ENCODE measurements around the gene UBTD1.
"Not testable (repeated sequence)": the region's sequence is repeated elsewhere in the genome, so short reads cannot be mapped to it uniquely, and the experiment has no call there.

Gene UBTD1

DNA sequence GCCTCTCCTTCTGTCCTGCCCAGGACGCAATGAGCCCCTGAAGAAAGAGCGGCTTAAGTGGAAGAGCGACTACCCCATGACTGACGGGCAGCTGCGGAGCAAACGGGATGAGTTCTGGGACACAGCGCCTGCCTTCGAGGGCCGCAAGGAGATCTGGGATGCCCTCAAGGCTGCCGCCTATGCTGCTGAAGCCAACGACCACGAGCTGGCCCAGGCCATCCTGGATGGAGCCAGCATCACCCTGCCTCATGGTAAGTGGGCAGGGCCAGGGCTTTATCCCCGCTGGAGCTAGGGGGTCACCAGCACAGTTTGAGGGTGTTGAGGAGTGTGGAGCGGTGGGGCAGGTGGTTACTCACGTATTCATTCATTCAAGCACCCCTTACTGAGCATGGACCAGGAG is 69.2 kb downstream of the UBTD1 start:
- no peak for FAIRE-seq

DNA sequence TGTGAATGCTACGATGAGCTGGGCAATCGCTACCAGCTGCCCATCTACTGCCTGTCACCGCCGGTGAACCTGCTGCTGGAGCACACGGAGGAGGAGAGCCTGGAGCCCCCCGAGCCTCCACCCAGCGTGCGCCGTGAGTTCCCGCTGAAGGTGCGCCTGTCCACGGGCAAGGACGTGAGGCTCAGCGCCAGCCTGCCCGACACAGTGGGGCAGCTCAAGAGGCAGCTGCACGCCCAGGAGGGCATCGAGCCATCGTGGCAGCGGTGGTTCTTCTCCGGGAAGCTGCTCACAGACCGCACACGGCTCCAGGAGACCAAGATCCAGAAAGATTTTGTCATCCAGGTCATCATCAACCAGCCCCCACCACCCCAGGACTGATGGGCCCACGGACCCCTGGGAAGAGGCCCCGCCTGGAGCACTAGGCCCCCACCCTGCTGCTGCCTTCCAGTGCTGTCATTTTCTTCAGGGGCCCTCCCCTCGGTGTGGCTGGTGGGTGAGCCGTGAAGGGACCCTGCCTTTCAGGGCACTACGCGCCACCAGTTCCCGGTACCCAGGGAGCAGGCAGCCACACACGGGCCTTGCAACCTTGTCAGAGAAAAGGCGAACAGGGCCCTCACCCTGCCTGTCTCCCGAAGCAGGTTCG is 71.5 kb downstream of the UBTD1 start:
- no peak for FAIRE-seq

GRCh38 chr10:97570789-97571471 is 72.2 kb downstream of the UBTD1 start:
- FAIRE-seq, result no peak

- FAIRE-seq, result no peak
Observed at GRCh38 chr10:97571622-97572021, 72.9 kb downstream of the UBTD1 start.

DNA sequence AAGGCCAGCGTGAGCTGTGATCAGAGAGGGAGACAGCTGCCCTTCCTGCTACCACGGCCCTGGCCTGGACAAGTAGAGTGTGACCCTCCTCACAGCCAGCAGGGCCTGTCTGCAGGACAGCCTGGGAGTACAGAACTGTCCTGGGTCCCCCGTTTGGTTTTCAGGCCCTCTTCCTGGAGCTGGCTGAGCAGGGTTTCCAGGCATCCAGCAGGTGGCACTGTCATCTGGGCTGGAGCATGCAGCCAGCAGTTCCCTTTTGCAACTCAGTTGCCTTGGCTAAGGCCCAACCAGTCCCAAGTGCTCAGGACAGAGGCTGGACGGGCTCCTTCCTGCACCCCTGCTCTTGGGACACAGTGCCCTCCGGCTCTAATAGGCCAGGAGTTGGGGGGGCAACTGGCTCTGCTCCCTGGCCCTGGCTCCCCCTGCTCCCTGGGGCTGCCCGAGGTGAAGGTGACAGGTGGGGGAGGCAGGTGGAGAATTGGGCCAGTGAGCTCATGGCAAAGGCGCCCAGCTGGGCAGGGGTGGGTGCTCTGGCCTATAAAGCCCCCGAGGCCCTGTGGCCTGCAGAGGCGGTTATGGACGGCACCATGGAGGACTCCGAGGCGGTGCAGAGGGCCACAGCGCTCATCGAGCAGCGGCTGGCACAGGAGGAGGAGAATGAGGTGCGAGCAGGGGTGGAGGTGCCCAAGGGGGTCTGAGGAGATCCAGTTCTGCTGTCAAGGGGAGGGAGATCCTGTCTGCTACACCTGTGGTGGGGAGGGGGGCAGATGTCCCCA is 73.7 kb downstream of the UBTD1 start, which contains the start of gene ANKRD2:
TSS of gene ANKRD2 (plus strand) at position 566 of the 776 bp plus-strand sequence. CDS start at position 576, 10 bp downstream.
- FAIRE-seq, result no peak

- no peak for FAIRE-seq
Observed at GRCh38 chr10:97573021-97573420, 74.3 kb downstream of the UBTD1 start.

- FAIRE-seq, result no peak
Observed at GRCh38 chr10:97573672-97574071, 74.9 kb downstream of the UBTD1 start.

DNA sequence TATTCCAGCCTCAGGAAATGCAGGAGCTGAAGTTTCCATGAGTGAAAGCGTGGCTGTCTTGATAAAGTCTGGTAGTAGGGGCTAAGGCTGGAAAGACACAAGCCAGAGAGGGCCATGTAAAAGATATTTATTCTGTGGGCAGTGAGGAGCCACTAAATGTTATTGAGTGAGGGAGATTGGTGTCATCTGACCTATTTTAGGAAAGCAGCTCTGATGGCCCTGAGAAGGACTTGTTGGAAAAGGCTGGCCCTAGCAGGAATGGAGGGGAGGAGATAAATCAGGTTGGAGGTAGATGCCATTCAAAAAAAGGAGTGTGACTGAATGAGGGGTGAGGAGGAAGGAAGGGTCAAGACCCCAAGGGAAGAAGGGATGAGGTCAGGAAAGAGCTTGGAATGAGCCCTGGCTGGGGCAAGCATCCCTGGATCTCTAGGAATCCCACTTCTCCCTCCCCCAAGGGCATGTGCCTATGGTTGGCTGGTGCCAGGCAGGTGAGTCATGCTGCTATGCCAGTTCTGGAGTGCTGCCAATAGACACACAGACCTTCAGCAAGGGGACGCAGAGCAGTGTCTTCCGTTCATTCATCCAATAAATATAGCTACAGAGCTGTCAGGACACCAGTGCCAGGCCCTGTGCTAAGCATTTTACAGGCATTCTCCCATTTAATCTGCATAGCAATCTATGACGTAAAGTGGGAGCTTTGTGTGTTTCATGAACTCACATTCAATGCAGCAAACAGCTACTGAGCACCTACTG is 75.8 kb downstream of the UBTD1 start:
- no peak for FAIRE-seq

- FAIRE-seq, result no peak
Observed at GRCh38 chr10:97575127-97575668, 76.5 kb downstream of the UBTD1 start.

DNA sequence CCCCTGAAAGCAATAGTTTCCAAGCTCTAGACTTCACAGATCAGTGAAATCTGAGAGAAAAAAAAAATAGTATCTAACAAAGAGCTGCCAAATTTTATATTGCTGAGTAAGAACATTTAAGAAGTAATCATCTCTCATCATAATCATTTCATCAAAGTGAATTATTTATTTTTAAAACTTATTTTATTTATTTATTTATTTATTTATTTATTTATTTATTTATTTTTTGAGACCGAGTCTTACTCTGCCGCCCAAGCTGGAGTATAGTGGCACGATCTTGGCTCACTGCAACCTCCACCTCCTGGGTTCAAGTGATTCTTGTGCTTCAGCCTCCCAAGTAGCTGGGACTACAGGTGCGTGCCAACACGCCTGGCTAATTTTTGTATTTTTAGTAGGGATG is 77.8 kb downstream of the UBTD1 start:
- not testable (repeated sequence) for FAIRE-seq

DNA sequence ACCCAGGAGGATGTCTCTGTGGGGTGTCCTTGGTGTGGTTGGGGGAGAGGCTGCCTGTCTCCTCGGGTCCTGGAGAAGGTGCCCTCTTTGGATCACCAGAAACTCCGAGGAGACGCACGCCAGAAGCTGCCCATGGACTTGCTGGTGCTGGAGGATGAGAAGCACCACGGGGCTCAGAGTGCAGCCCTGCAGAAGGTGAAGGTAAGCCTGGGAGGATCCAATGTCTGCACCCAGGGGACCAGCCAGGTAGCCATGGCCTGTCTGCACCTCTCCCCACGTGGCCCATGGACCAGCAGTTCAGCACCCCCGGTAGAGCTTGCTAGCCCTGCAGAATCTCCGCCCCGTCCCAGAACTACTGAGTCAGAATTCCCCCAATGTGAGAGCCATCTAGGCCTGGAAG is 79.0 kb downstream of the UBTD1 start:
- FAIRE-seq, result no peak

- no peak for FAIRE-seq
Observed at GRCh38 chr10:97578171-97578844, 79.6 kb downstream of the UBTD1 start.

DNA sequence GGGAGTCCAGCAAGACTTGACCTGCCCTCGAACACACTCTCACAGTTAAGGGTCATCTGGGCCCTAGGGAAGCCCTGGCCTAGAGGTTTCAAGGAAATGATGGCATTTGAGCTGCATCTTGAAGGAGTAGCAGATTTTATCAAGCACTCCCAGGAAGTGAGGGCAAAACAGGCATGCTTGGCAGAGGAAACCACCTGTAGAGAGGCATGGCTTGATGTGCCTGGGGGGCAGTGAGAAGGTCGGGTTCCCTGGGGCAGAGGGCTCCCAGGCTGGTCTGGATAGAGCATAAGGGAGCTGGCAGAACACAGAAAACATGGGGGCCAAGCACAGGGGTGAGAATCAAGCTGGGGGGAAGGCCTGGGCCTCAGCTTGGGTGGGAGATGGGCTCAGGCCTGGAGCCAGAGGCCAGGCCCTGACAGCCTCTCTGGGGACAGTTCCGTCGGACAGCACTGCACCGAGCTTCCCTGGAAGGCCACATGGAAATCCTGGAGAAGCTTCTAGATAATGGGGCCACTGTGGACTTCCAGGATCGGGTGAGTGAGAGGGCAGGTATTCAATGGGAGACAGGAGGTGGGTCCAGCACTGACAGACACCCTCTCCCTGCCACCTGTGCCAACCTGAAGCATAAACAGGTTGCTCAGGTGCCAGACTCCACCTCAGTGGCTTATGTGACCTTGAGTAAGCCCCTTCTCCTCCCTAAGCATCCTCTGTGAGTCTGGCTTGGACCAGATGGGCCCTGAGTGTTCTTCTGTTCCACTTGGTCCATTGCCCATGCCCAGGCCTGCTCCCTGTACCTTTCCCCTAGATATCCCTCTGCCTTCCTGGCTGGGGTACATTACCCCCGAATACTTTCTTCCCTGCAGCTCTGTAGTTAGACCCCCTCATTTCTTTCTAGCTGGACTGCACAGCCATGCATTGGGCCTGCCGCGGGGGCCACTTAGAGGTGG is 82.0 kb downstream of the UBTD1 start:
- FAIRE-seq, result no peak

DNA sequence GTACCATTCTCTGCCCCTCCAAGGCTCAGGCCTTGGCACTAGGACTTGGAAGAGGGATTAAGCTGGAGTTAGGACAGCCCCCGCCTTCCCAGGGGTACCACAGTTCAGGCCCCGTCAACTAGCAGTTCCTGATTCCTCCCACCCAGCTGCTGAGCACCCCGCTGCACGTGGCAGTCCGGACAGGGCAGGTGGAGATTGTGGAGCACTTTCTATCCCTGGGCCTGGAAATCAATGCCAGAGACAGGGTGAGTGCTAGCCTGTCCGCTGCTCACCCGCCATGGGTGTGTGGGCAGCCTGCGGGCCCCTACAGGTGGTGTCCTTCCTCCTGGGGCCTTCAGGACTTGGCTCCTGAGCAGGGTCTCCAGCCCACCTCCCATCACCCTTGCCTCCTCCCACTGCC is 83.4 kb downstream of the UBTD1 start:
- FAIRE-seq, result no peak

DNA sequence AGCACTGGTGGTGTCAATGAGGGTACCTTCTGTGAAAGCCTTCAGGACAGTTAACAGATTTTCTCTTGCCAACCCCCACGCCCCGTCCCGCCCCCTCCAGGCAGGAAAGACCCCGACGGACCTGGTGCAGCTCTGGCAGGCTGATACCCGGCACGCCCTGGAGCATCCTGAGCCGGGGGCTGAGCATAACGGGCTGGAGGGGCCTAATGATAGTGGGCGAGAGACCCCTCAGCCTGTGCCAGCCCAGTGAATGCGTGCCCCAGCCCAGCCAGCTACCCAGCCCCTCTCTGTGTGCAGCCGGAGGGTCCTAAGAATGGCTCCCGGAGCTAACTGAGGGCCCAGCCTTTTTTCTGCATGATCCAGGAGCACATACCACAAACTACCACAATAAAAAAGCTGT is 84.8 kb downstream of the UBTD1 start:
- FAIRE-seq, result no peak

DNA sequence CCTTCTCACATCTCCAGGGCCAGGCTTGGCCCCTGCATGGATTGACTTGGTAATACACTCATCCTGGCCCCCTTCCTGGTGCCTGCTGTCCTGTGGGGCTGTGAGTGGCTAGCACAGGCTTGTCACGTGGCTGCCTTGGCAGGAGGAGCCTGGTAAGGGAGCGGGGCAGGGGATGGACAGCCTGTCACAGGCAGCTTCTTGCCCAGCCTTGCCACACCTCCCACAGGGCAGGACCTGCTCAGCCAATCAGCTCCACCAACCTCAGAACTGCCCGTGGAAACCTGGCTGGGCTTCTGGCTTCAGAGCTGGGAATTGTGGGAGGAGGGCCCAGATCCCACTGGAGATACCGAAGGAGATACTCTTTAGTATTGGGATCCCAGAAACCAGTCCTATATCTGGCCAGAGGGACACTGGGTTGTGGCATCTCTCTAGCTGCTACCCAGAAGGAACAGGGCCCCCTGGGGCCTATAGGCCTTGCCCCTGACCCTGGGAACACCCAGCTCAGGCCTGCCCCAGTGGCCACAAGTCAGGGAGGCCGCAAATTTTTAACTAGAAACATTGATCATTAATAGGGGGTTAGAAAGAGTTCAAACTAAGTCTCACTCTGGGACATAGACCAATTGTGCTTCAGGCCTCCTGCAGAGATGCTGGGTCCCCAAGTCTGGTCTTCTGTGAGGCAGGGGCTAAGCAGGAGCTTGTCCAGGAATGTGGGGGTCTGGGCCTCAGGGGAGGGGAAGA is 85.5 kb downstream of the UBTD1 start, which contains the start of gene HOGA1:
TSS of gene HOGA1 (plus strand) at position 330 of the 738 bp plus-strand sequence. CDS start at position 645, 315 bp downstream.
- no peak for FAIRE-seq

DNA sequence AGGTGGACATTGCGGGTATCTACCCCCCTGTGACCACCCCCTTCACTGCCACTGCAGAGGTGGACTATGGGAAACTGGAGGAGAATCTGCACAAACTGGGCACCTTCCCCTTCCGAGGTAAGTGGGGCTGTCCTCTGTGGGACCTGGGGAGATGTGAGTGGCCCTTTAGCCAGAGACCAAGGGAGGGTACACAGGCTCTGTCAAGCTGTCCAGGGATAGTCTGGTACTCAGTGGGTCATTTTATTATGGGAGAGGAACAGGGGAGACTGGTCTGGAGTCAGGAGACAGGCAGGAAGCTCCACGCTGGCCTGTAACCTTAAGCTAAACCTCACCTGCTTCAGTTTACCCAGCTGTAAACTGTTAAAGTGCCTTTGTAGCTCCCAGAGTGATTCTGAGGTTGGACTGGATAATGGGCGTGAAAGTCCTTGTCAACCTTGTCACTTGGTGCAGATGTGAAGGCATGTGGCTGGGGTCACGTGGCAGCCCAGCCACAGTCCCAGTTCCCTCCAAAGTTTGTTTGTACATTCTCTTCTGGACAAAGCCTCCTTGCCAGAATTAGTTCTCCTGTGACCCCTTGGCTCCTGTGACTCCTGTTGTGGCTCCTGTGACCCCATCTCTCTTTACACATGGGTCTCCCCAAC is 86.2 kb downstream of the UBTD1 start:
- no peak for FAIRE-seq

DNA sequence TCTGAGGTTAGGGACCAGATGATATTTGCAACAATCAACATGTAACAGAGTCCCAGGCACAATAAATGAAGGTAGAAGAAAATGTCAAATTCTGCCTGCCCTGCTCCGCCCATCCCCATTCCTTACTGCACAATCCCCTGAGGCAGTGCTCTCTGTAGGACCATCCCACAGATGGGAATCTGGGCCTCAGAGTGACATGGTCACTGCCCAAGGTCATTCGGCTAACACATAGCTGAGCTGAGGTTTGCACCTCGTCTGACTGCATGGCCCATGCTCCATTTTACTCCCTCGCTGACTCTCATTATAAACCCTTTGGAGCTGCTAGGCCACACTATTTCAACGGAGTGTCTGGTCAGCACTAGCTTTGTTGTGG is 86.7 kb downstream of the UBTD1 start:
- no peak for FAIRE-seq

GRCh38 chr10:97587183-97587582 is 88.5 kb downstream of the UBTD1 start:
- no peak for FAIRE-seq

DNA sequence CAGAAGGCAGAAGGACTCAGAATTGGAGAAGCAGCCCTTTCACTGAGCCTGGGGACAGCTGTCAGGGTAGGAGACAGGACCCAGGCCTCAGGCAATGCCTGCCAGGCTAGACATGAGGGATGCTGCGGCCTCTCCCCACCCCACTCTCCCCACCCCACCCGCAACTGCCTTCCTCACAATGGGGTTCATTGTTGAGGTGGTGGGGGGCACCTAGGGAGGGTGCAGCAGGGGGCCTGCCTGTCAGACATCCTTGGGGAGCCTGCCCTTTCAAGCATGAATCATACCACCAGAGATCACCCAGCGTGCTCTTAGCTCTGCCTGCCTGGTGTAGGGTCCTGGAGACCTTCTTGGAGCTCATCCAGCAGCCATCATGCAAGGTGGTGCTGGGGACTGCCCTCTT is 90.8 kb downstream of the UBTD1 start, which contains the start of gene C10orf62:
TSS of gene C10orf62 (plus strand) at position 243 of the 400 bp plus-strand sequence. CDS start 177 bp downstream, outside the sequence.
- no peak for FAIRE-seq

Measured in TTC549 (cell line).